BJ (cell line): ENCODE data around the gene TPR. TPM values are rescaled to one million over a fixed set of nuclear protein-coding genes. Genes with fewer than 3 reads are reported as not detected.

Experiments
- CTCF ChIA-PET: fragments of 350-600 bp; formaldehyde crosslinking; extraction: SDS; loops from one replicate; lab custom pipeline; 2021; ENCODE audit warnings: antibody characterized with exemption, inconsistent platforms; lab: Yijun Ruan, JAX
- POLR2A ChIA-PET: fragments of 300-600 bp; sonication (Branson Sonifier 250); formaldehyde crosslinking; extraction: SDS; loops from one replicate; lab custom pipeline; 2021; ENCODE audit warnings: antibody characterized with exemption; lab: Charles Lee
- DNase-seq: peaks from one replicate; pipeline ENCODE4 v3.0.0-alpha.2; 2011; ENCODE audit warnings: low read depth
- H3K27me3 ChIP-seq: 2 replicates; pipeline ENCODE4 v1.6.0; 2011; ENCODE audit warnings: low read length; ENCODE audit not compliant: control insufficient read depth, insufficient read depth
- H3K36me3 ChIP-seq: 2 replicates; pipeline ENCODE4 v1.5.1; 2011; ENCODE audit warnings: low read length; ENCODE audit not compliant: control insufficient read depth, insufficient read depth
- H3K4me3 ChIP-seq: 2 replicates; pipeline ENCODE4 v1.5.1; 2011; ENCODE audit warnings: low read depth, mild to moderate bottlenecking, control low read depth, low read length
- polyA plus RNA-seq: library from polyadenylated mRNA; depleted of rRNA; stranded (reverse); fragments of >200 nt; gene quantifications from 2 replicates; pipeline ENCODE4 v1.2.3, GENCODE V29; 2011; rRNA removed
- TF ChIP-seq, protein P1 (sequence below): IDR thresholded peaks from 2 replicates; pipeline ENCODE4 v1.5.1; 2011; ENCODE audit warnings: low read depth, mild to moderate bottlenecking, control low read depth, inconsistent platforms, low read length, moderate library complexity; ENCODE audit not compliant: insufficient read depth

TPR gene
- polyA plus RNA-seq, 1 experiment, result 48.6 TPM

DNA sequence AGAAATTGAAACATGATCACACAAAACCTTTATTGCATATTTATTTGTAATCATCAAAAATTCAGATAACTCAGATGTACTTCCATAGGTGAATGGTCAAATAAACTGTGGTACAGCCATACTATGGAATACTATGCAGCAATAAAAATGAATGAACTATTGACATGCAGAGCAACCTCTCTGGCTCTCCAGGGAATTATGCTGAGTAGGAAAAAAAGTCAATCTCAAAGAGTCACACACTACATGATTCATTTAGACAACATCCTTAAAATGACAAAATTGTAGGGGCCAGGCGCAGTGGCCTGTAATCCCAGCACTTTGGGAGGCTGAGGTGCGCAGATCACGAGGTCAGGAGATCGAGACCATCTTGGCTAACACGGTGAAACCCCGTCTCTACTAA is 104.0 kb downstream of the TPR start:
- H3K4me3 ChIP-seq, result no peak overlapping the region
- no peak for DNase-seq
- no peaks in the 10 kb centered on the region; the same call in 1 of the 2 replicates for H3K27me3 ChIP-seq
- TF ChIP-seq, protein P1, sequence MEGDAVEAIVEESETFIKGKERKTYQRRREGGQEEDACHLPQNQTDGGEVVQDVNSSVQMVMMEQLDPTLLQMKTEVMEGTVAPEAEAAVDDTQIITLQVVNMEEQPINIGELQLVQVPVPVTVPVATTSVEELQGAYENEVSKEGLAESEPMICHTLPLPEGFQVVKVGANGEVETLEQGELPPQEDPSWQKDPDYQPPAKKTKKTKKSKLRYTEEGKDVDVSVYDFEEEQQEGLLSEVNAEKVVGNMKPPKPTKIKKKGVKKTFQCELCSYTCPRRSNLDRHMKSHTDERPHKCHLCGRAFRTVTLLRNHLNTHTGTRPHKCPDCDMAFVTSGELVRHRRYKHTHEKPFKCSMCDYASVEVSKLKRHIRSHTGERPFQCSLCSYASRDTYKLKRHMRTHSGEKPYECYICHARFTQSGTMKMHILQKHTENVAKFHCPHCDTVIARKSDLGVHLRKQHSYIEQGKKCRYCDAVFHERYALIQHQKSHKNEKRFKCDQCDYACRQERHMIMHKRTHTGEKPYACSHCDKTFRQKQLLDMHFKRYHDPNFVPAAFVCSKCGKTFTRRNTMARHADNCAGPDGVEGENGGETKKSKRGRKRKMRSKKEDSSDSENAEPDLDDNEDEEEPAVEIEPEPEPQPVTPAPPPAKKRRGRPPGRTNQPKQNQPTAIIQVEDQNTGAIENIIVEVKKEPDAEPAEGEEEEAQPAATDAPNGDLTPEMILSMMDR, result no peak
- no peaks in the 10 kb centered on the region for H3K36me3 ChIP-seq
- ChIA-PET CTCF (no interaction called here), POLR2A (no interaction called here)

Other genes starting within 250 kb of the TPR start
- 0.01 TPM in 2 replicates for gene PRG4, start 79.0 kb downstream of the TPR start, polyA plus RNA-seq
- gene ODR4, start 585 bp upstream of the TPR start, polyA plus RNA-seq, result 6.2 and 11.2 TPM in 2 replicates
- 0.29 TPM in 1 of 2 replicates, not detected in the other for gene PDC, start 85.9 kb upstream of the TPR start, polyA plus RNA-seq